Mesendoderm (in vitro differentiated cells): ENCODE results near the gene BSPH1.

Experiments
- DNase-seq: peaks from one replicate; pipeline ENCODE4 v3.0.0; 2013
- H2AK5ac ChIP-seq: 2 replicates; pipeline ENCODE4 v1.6.1; 2013; ENCODE audit warnings: low read length, inconsistent platforms
- H2BK120ac ChIP-seq: 2 replicates; pipeline ENCODE4 v1.6.1; 2013; ENCODE audit warnings: low read depth, mild to moderate bottlenecking, low read length, moderate library complexity, mixed read lengths
- H2BK15ac ChIP-seq: replicated peaks from 2 replicates; pipeline ENCODE4 v1.6.1; 2013; ENCODE audit warnings: low read depth, mild to moderate bottlenecking, moderate library complexity
- H2BK5ac ChIP-seq: 2 replicates; pipeline ENCODE4 v1.6.1; 2013; ENCODE audit warnings: low read length, inconsistent platforms
- H3K18ac ChIP-seq: 2 replicates; pipeline ENCODE4 v1.6.1; 2013; ENCODE audit warnings: mild to moderate bottlenecking, low read length, mixed read lengths
- H3K23ac ChIP-seq: one replicate; pipeline ENCODE4 v1.6.1; 2013; ENCODE audit warnings: low read length
- H3K27ac ChIP-seq: 2 replicates; pipeline ENCODE4 v1.5.1; 2013; ENCODE audit warnings: low read depth, mild to moderate bottlenecking, inconsistent platforms, low read length, moderate library complexity
- H3K27me3 ChIP-seq: 2 replicates; pipeline ENCODE4 v1.6.1; 2013; ENCODE audit warnings: low read length, control low read depth, mild to moderate bottlenecking, inconsistent platforms; ENCODE audit not compliant: insufficient read depth, poor library complexity
- H3K36me3 ChIP-seq: 2 replicates; pipeline ENCODE4 v1.6.1; 2013; ENCODE audit warnings: low read length, inconsistent platforms; ENCODE audit not compliant: control insufficient read depth, insufficient read depth
- H3K4ac ChIP-seq: one replicate; pipeline ENCODE4 v1.6.1; 2013; ENCODE audit warnings: low read depth, mild to moderate bottlenecking, low read length, moderate library complexity
- H3K4me1 ChIP-seq: 2 replicates; pipeline ENCODE4 v1.6.1; 2013; ENCODE audit warnings: low read depth, low read length, inconsistent platforms; ENCODE audit not compliant: control insufficient read depth
- H3K4me2 ChIP-seq: 2 replicates; pipeline ENCODE4 v1.6.1; 2013; ENCODE audit warnings: low read length
- H3K4me3 ChIP-seq: 2 replicates; pipeline ENCODE4 v1.5.1; 2013; ENCODE audit warnings: mild to moderate bottlenecking, low read length
- H3K56ac ChIP-seq: one replicate; pipeline ENCODE4 v1.6.1; 2013; ENCODE audit warnings: low read length
- H3K79me1 ChIP-seq: 2 replicates; pipeline ENCODE4 v1.6.1; 2013; ENCODE audit warnings: low read length, inconsistent platforms
- H3K79me2 ChIP-seq: 2 replicates; pipeline ENCODE4 v1.6.1; 2013; ENCODE audit warnings: mild to moderate bottlenecking, low read length; ENCODE audit not compliant: control insufficient read depth, insufficient read depth
- H3K9ac ChIP-seq: 2 replicates; pipeline ENCODE4 v1.6.1; 2013; ENCODE audit warnings: low read length, inconsistent platforms
- H4K5ac ChIP-seq: one replicate; pipeline ENCODE4 v1.6.1; 2013; ENCODE audit warnings: low read length
- H4K8ac ChIP-seq: one replicate; pipeline ENCODE4 v1.6.1; 2013; ENCODE audit warnings: low read depth, mild to moderate bottlenecking, control low read depth, low read length, moderate library complexity
- WGBS: extraction: QIAGEN DNeasy Blood & Tissue Kit; methylation state at CpG from one replicate; pipeline ENCODE4 v1.1.7; 2013; ENCODE audit warnings: low lambda C conversion rate, missing lambda C conversion rate; ENCODE audit not compliant: insufficient coverage; ENCODE audit errors: extremely low coverage; 5-methylcytosine and 5-hydroxymethylcytosine counted together

The BSPH1 gene

GRCh38 chr19:48023518-48023917, 31.5 kb upstream of the BSPH1 start:
- no peak for DNase-seq
- no peaks in the 10 kb centered on the region for H3K79me2 ChIP-seq
- no peak overlapping the region for H2AK5ac ChIP-seq
- no peak overlapping the region for H2BK15ac ChIP-seq
- no peaks in the 10 kb centered on the region for H3K79me1 ChIP-seq
- no peak overlapping the region for H3K4me3 ChIP-seq
- H3K56ac ChIP-seq, result no peak overlapping the region
- no peaks in the 10 kb centered on the region for H3K4me1 ChIP-seq
- H3K18ac ChIP-seq, result no peak overlapping the region
- no peaks in the 10 kb centered on the region for H3K27me3 ChIP-seq
- H3K9ac ChIP-seq, result no peak overlapping the region
- no peak overlapping the region for H3K27ac ChIP-seq
- no peak overlapping the region for H3K4me2 ChIP-seq
- H2BK120ac ChIP-seq, result no peak overlapping the region
- no peak overlapping the region for H4K8ac ChIP-seq
- no peak overlapping the region for H3K4ac ChIP-seq
- H4K5ac ChIP-seq, result no peak overlapping the region
- WGBS, result no CpG with 5 or more reads among the region's 3 CpGs
- no peak overlapping the region for H2BK5ac ChIP-seq
- no peaks in the 10 kb centered on the region for H3K36me3 ChIP-seq
- H3K23ac ChIP-seq, result no peak overlapping the region

- Histone ChIP-seq H3K4me2 (no peak overlapping the region), H3K79me2 (no peaks in the 10 kb centered on the region), H3K18ac (no peak overlapping the region), H3K4me3 (no peak overlapping the region), H2BK120ac (no peak overlapping the region), H2BK15ac (no peak overlapping the region), H2AK5ac (no peak overlapping the region), H3K4me1 (no peaks in the 10 kb centered on the region), H3K27me3 (no peaks in the 10 kb centered on the region), H3K4ac (no peak overlapping the region), H3K27ac (no peak overlapping the region), H3K9ac (no peak overlapping the region), H4K5ac (no peak overlapping the region), H2BK5ac (no peak overlapping the region), H4K8ac (no peak overlapping the region), H3K56ac (no peak overlapping the region), H3K36me3 (no peaks in the 10 kb centered on the region), H3K79me1 (no peaks in the 10 kb centered on the region), H3K23ac (no peak overlapping the region)
- WGBS, result 100% methylated on average over 1 of the region's 2 CpGs
- DNase-seq, result no peak
Measured at GRCh38 chr19:48023011-48023410, 31.0 kb upstream of the BSPH1 start.

DNA sequence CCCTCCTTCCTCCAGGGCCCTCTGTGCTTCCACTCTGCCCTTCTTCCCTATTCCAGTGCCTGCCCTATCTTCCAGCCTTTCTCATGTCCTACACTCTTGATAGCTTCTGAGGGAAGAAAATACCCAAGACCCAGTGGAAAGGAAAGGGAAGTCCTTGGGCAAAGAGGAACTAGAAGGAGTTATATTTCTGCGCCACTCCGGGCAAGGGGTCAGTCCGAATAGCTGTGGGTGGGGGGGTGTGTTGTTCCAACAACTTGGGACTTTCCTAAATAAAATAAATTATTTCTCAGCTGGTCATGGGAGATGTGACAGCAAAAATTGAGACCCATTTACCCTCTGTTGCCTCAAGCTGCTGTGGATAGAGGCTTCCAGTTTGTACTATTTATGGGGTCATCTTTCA, 28.7 kb upstream of the BSPH1 start:
- Histone ChIP-seq H2AK5ac (no peak overlapping the region), H3K4ac (no peak overlapping the region), H3K18ac (no peak overlapping the region), H2BK5ac (no peak overlapping the region), H3K9ac (no peak overlapping the region), H3K4me1 (no peaks in the 10 kb centered on the region), H3K4me3 (no peak overlapping the region), H3K56ac (no peak overlapping the region), H3K79me2 (no peaks in the 10 kb centered on the region), H2BK120ac (no peak overlapping the region), H3K27ac (no peak overlapping the region), H4K8ac (no peak overlapping the region), H3K27me3 (no peaks in the 10 kb centered on the region), H3K4me2 (no peak overlapping the region), H2BK15ac (no peak overlapping the region), H3K36me3 (no peaks in the 10 kb centered on the region), H3K23ac (no peak overlapping the region), H3K79me1 (no peaks in the 10 kb centered on the region), H4K5ac (no peak overlapping the region)
- WGBS, result no CpG with 5 or more reads among the region's 3 CpGs
- DNase-seq, result no peak

- H3K79me1 ChIP-seq, result no peaks in the 10 kb centered on the region
- no peak overlapping the region for H3K27ac ChIP-seq
- H2BK120ac ChIP-seq, result no peak overlapping the region
- DNase-seq, result no peak
- H3K36me3 ChIP-seq, result no peaks in the 10 kb centered on the region
- H3K18ac ChIP-seq, result no peak overlapping the region
- no peak overlapping the region for H3K23ac ChIP-seq
- no peak overlapping the region for H2BK15ac ChIP-seq
- H3K4ac ChIP-seq, result no peak overlapping the region
- H3K56ac ChIP-seq, result no peak overlapping the region
- H3K9ac ChIP-seq, result no peak overlapping the region
- no peak overlapping the region for H3K4me2 ChIP-seq
- no peak overlapping the region for H2BK5ac ChIP-seq
- H4K8ac ChIP-seq, result no peak overlapping the region
- H3K79me2 ChIP-seq, result no peaks in the 10 kb centered on the region
- no peak overlapping the region for H4K5ac ChIP-seq
- no CpG with 5 or more reads among the region's 11 CpGs for WGBS
- no peaks in the 10 kb centered on the region for H3K27me3 ChIP-seq
- H2AK5ac ChIP-seq, result no peak overlapping the region
- no peaks in the 10 kb centered on the region for H3K4me1 ChIP-seq
- no peak overlapping the region for H3K4me3 ChIP-seq
Measured at GRCh38 chr19:48010932-48011758, 19.2 kb upstream of the BSPH1 start.

- Histone ChIP-seq H3K23ac (no peak overlapping the region), H4K5ac (no peak overlapping the region), H2BK120ac (no peak overlapping the region), H2BK5ac (no peak overlapping the region), H2AK5ac (no peak overlapping the region), H3K4me3 (no peak overlapping the region), H3K27ac (no peak overlapping the region), H3K79me2 (no peaks in the 10 kb centered on the region), H3K4me1 (no peaks in the 10 kb centered on the region), H4K8ac (no peak overlapping the region), H3K9ac (no peak overlapping the region), H3K4me2 (no peak overlapping the region), H3K4ac (no peak overlapping the region), H2BK15ac (no peak overlapping the region), H3K18ac (no peak overlapping the region), H3K27me3 (no peaks in the 10 kb centered on the region), H3K56ac (no peak overlapping the region), H3K36me3 (no peaks in the 10 kb centered on the region), H3K79me1 (no peaks in the 10 kb centered on the region)
- peak; percentile 50 for DNase-seq
- WGBS, result no CpG with 5 or more reads among the region's 6 CpGs
Measured at GRCh38 chr19:48006762-48007161, 14.8 kb upstream of the BSPH1 start.

GRCh38 chr19:48004236-48004635, 12.3 kb upstream of the BSPH1 start:
- H3K27ac ChIP-seq, result no peak overlapping the region
- WGBS, result no CpG with 5 or more reads among the region's 6 CpGs

More at GRCh38 chr19:48004236-48004635, 12.3 kb upstream of the BSPH1 start:
- no peak overlapping the region for H2BK5ac ChIP-seq
- H3K4me3 ChIP-seq, result no peak overlapping the region
- no peak overlapping the region for H2BK15ac ChIP-seq
- H3K23ac ChIP-seq, result no peak overlapping the region
- no peak overlapping the region for H3K4me2 ChIP-seq
- H4K5ac ChIP-seq, result no peak overlapping the region
- H3K79me1 ChIP-seq, result no peaks in the 10 kb centered on the region
- no peaks in the 10 kb centered on the region for H3K79me2 ChIP-seq
- H3K4me1 ChIP-seq, result no peaks in the 10 kb centered on the region
- no peak for DNase-seq
- no peak overlapping the region for H2AK5ac ChIP-seq
- H2BK120ac ChIP-seq, result no peak overlapping the region
- H3K9ac ChIP-seq, result no peak overlapping the region
- no peak overlapping the region for H3K4ac ChIP-seq
- H3K56ac ChIP-seq, result no peak overlapping the region
- no peak overlapping the region for H4K8ac ChIP-seq
- H3K18ac ChIP-seq, result no peak overlapping the region
- no peaks in the 10 kb centered on the region for H3K36me3 ChIP-seq
- H3K27me3 ChIP-seq, result no peaks in the 10 kb centered on the region
